GM12801 (cell line): ENCODE data around the gene HSD17B10.

Experiments used
- TF ChIP-seq, protein P1 (sequence below): IDR thresholded peaks from one replicate; pipeline ENCODE4 v1.5.1; 2011; ENCODE audit warnings: control low read depth; ENCODE audit not compliant: insufficient read length; ENCODE audit errors: extremely low read depth

The HSD17B10 gene

GRCh38 chrX:53403535-53403934 lies 30.6 kb downstream of the HSD17B10 start:
- TF ChIP-seq, protein P1, sequence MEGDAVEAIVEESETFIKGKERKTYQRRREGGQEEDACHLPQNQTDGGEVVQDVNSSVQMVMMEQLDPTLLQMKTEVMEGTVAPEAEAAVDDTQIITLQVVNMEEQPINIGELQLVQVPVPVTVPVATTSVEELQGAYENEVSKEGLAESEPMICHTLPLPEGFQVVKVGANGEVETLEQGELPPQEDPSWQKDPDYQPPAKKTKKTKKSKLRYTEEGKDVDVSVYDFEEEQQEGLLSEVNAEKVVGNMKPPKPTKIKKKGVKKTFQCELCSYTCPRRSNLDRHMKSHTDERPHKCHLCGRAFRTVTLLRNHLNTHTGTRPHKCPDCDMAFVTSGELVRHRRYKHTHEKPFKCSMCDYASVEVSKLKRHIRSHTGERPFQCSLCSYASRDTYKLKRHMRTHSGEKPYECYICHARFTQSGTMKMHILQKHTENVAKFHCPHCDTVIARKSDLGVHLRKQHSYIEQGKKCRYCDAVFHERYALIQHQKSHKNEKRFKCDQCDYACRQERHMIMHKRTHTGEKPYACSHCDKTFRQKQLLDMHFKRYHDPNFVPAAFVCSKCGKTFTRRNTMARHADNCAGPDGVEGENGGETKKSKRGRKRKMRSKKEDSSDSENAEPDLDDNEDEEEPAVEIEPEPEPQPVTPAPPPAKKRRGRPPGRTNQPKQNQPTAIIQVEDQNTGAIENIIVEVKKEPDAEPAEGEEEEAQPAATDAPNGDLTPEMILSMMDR = no peak

- TF ChIP-seq, protein P1 = no peak
Measured at GRCh38 chrX:53398216-53398615, 36.0 kb downstream of the HSD17B10 start.

DNA sequence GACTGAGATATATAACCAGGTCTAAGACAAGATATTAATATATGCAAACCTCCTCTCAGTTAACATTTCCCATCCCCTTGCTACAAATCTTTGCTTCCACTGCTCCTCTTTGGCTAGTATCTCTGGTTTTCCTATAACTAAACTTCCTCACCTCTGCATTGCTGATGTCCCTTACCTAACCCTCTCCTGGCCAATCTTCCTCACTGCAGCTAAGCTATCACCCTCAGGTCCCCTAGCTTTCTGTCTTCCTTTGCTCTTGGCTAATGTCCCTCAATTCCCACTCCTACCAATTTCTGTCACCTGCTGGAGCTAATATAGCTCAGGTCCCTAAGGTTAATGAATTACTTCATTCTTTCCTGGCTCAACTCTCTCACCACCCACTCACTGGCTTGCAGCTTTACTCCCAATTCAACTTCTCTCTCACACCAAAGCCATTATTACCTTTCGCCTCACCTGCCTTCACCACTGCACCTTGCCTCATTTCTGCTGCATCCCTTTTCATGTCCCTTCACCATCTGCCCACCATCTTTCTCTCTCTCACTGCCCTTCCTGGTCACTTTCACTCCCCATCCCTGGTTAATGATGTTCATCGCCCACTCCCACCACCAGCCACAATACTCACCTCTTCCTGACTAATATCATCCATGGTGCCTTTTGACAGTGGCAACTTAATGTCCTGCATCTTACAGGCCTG lies 38.4 kb downstream of the HSD17B10 start:
- TF ChIP-seq, protein P1 = no peak

DNA sequence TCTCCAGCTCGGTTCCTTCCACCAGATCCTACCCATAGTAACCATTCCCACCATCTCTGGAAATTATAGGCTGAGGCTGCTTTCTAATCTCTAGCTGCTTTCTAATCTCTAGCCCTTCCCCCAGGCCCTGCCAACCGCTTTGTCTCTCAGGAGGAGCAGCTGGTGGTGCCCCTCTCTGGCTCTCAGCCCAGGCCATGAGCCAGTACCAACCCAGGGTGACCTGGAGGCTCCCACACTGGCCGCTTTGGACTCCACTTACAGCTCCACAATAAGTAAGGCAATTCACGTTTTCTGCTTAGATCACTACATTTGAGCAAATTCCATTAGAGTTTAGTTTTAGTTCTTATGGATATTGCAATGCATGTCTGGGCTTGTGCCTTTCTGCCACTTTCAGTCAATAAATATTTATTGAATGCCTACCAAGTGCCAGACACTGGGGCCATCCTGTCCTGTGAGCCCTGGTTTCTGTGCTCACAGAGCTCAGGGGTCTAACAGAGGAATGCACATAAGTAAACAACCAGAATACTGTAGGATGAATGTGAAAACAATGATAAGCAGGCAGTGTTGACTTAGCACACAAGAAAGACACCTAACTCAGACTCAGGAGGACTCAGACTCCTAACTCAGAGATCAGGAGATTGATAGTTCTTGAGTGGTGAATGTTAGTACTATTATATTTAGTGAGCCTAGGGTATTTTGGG lies 50.6 kb downstream of the HSD17B10 start:
- TF ChIP-seq, protein P1 = no peak
